Stimulated activated CD4-positive, alpha-beta T cell treated with anti-CD3 and anti-CD28 coated beads, Interleukin-12 subunit alpha, Interleukin-12 subunit beta, amount 100 ng/mL, for 24 hours (primary cell): ENCODE measurements around the gene KIF1C.

ENCODE experiments used
- DNase-seq, 2 experiments: peaks; one replicate each; pipeline ENCODE4 v3.0.0-alpha.2; 2020; ENCODE audit warnings: low read depth in 2 of 2

The KIF1C gene

GRCh38 chr17:4969047-4969550, 28.7 kb upstream of the KIF1C start:
- peak in 1 of 2 experiments; percentile 54 for DNase-seq

GRCh38 chr17:4969551-4970173, 28.1 kb upstream of the KIF1C start:
- no peak for DNase-seq

- DNase-seq: no peak
These were observed 27.5 kb upstream of the KIF1C start for GRCh38 chr17:4970273-4970672.

GRCh38 chr17:4971826-4972225, 25.9 kb upstream of the KIF1C start:
- DNase-seq: no peak

GRCh38 chr17:4972322-4972721, 25.4 kb upstream of the KIF1C start:
- DNase-seq: no peak

GRCh38 chr17:4972752-4973151, 25.0 kb upstream of the KIF1C start:
- no peak for DNase-seq

- DNase-seq: no peak
These were observed 24.3 kb upstream of the KIF1C start for GRCh38 chr17:4973256-4974114.

GRCh38 chr17:4974115-4974670, 23.6 kb upstream of the KIF1C start:
- DNase-seq: no peak

GRCh38 chr17:4978726-4979125, 19.0 kb upstream of the KIF1C start:
- no peak for DNase-seq

- no peak for DNase-seq
These were observed 17.0 kb upstream of the KIF1C start for GRCh38 chr17:4980644-4981216.

- DNase-seq: no peak
These were observed 15.4 kb upstream of the KIF1C start for GRCh38 chr17:4982305-4982704.

- no peak for DNase-seq
These were observed 11.3 kb upstream of the KIF1C start for GRCh38 chr17:4986403-4986802.

GRCh38 chr17:4986951-4987766, 10.6 kb upstream of the KIF1C start, which contains the start of gene CAMTA2:
CAMTA2 (minus strand) TSS chr17:4987675; CDS start chr17:4986222, 1,453 bp downstream.
- DNase-seq: peak; percentile 78 to 91

GRCh38 chr17:4987767-4988567, 9.8 kb upstream of the KIF1C start:
- no peak for DNase-seq

GRCh38 chr17:4994081-4994595, 3.6 kb upstream of the KIF1C start:
- DNase-seq: no peak

- no peak for DNase-seq
These were observed 429 bp downstream of the KIF1C start for GRCh38 chr17:4998027-4998731.

- no peak for DNase-seq
These were observed 1.1 kb downstream of the KIF1C start for GRCh38 chr17:4998732-4999429.

- DNase-seq: no peak
These were observed 1.8 kb downstream of the KIF1C start for GRCh38 chr17:4999430-5000093.

GRCh38 chr17:5000237-5000639, 2.5 kb downstream of the KIF1C start:
- DNase-seq: no peak
